ENCODE data around the gene MC3R.

The MC3R gene

DNA sequence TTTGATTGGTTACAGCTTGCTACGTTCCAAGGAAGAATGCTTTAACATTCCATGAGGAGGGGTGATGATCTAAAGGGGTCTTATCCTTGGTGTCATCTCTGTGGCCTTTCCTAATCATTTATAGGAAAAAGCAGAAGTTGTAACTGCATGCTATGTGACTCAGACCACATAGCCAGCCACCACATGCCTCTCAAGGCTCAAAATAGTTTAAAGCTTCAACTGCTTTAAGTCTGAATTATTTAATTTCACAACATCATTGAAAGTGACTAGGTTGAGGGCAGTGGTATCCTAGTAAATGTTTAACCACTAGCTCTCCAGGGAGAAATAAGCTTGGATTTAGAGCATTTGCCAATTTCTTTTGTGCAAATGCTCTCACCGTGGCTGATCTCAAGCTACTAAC, 29.7 kb downstream of the MC3R start:
- Mint-ChIP-seq H3K27me3 (ENCODE audit: low read depth) (no peaks in the 10 kb centered on the region), H3K9me3 (no peaks in the 10 kb centered on the region), H3K4me1 (ENCODE audit: low read depth) (no peaks in the 10 kb centered on the region), H3K27ac (no peak overlapping the region), H3K36me3 (ENCODE audit: low read depth) (no peaks in the 10 kb centered on the region), H3K4me3 (no peak overlapping the region)
- DNase-seq (ENCODE audit: low spot score), result no peak

DNA sequence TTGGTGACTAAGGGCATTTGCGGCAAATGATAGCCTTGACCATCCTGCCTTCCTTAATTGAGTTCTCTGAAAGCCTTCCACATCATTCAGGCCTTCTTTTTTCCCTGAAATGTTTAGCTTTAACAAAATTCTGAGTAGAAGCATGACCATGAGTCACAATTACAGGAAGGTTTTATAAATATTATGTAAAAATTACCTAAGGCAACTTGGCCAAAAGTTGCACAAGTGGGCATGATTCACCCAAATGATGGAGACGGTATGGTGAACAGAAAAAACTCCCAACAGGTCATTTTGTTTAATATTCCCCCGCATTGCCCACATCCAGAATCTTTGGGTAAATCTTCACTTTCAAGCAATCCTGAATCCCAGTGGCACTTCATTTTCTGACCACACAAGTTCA, 37.0 kb downstream of the MC3R start:
- H3K27ac Mint-ChIP-seq, result no peak overlapping the region
- no peaks in the 10 kb centered on the region for H3K36me3 Mint-ChIP-seq (ENCODE audit: low read depth)
- H3K27me3 Mint-ChIP-seq (ENCODE audit: low read depth), result no peaks in the 10 kb centered on the region
- H3K4me3 Mint-ChIP-seq, result no peak overlapping the region
- no peaks in the 10 kb centered on the region for H3K4me1 Mint-ChIP-seq (ENCODE audit: low read depth)
- DNase-seq (ENCODE audit: low spot score), result no peak
- no peaks in the 10 kb centered on the region for H3K9me3 Mint-ChIP-seq

GRCh38 chr20:56289652-56290051, 41.1 kb downstream of the MC3R start:
- no peak overlapping the region for H3K4me3 Mint-ChIP-seq
- no peaks in the 10 kb centered on the region for H3K9me3 Mint-ChIP-seq
- H3K27me3 Mint-ChIP-seq (ENCODE audit: low read depth), result no peaks in the 10 kb centered on the region
- DNase-seq (ENCODE audit: low spot score), result no peak
- no peaks in the 10 kb centered on the region for H3K36me3 Mint-ChIP-seq (ENCODE audit: low read depth)
- no peaks in the 10 kb centered on the region for H3K4me1 Mint-ChIP-seq (ENCODE audit: low read depth)
- no peak overlapping the region for H3K27ac Mint-ChIP-seq

DNA sequence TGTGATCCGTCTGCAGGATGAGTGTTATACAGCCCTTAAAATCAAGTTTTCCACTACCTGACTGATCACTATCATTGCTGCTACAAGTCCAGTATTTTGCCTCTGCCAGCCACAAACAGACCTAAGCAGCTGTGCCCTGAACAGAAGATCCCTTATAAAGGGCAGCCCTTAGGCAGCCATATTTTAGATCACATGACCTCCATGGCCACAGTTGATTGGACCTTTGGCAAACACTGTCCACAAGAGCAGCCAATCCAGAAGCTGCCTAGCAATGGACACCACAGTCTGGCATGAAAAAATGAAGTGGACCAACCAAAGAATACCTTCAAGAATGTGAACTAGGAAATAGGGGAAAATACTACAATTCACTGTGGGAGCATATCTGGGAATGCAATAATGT, 50.8 kb downstream of the MC3R start:
- peaks cover 2% of the 10 kb centered on the region for H3K27me3 Mint-ChIP-seq (ENCODE audit: low read depth)
- no peaks in the 10 kb centered on the region for H3K9me3 Mint-ChIP-seq
- DNase-seq (ENCODE audit: low spot score), result no peak
- H3K36me3 Mint-ChIP-seq (ENCODE audit: low read depth), result no peaks in the 10 kb centered on the region
- H3K4me1 Mint-ChIP-seq (ENCODE audit: low read depth), result no peaks in the 10 kb centered on the region
- H3K4me3 Mint-ChIP-seq, result no peak overlapping the region
- no peak overlapping the region for H3K27ac Mint-ChIP-seq

All from T-helper 2 cell treated with Interferon-gamma antibody and Interleukin-4, amounts not matched to agents 5 μg/mL and 100 μg/mL, for 36 hours (primary cell).